Large intestine (tissue), 12 donors: Measurements from ENCODE around the gene KLHL20. TPM values are rescaled to one million over a fixed set of nuclear protein-coding genes. Genes with fewer than 3 reads are reported as not detected.
A peak's percentile ranks its signal among the peaks of the same experiment; 100 is the strongest.
"Not testable (repeated sequence)": the region's sequence is repeated elsewhere in the genome, so short reads cannot be mapped to it uniquely, and the experiment has no call there.

Experiments
- DNase-seq, 2 donors: peaks; one replicate each; pipeline versions ENCODE4 v3.0.0 to v3.0.0-alpha.2; 2013
- H3K27ac ChIP-seq: one replicate; pipeline ENCODE4 v1.5.1; 2013; ENCODE audit warnings: low read length
- H3K27me3 ChIP-seq: 2 replicates; pipeline ENCODE4 v1.6.1; 2013; ENCODE audit warnings: low read length; ENCODE audit not compliant: control insufficient read depth, insufficient read depth
- H3K36me3 ChIP-seq: 2 replicates; pipeline ENCODE4 v1.6.1; 2013; ENCODE audit warnings: low read length; ENCODE audit not compliant: control insufficient read depth, insufficient read depth
- H3K4me1 ChIP-seq: one replicate; pipeline ENCODE4 v1.6.1; 2013; ENCODE audit warnings: low read length; ENCODE audit not compliant: control insufficient read depth, insufficient read depth
- H3K4me3 ChIP-seq: one replicate; pipeline ENCODE4 v1.5.1; 2013; ENCODE audit warnings: low read length
- H3K9me3 ChIP-seq: one replicate; pipeline ENCODE4 v1.6.1; 2013; ENCODE audit warnings: mild to moderate bottlenecking, low read depth, low read length, moderate library complexity; ENCODE audit not compliant: control insufficient read depth
- whole genome bisulfite sequencing: methylation state at CpG from one replicate; pipeline ENCODE4 v1.1.5; 2013; ENCODE audit warnings: low lambda C conversion rate; ENCODE audit not compliant: insufficient coverage; 5-methylcytosine and 5-hydroxymethylcytosine counted together
- long read RNA-seq, 11 donors: transcript quantifications; one replicate each; lab custom pipeline, GENCODE V29; 2026
- polyA plus RNA-seq: library from polyadenylated mRNA; unstranded; fragments of 120-200 nt; gene quantifications from one replicate; pipeline ENCODE4 v1.2.1, GENCODE V29; 2013

KLHL20 gene
- 18.8 TPM for polyA plus RNA-seq
- long read RNA-seq, donor 1: 0 reads
- long read RNA-seq, donor 2, partial matches to known transcripts: 0 of 4 reads
- long read RNA-seq, donor 2, other reads (novel, unspliced or antisense): 0 of 4 reads
- long read RNA-seq, donor 3: 0 reads
- long read RNA-seq, donor 4: 0 reads
- long read RNA-seq, donor 5, partial matches to known transcripts: 0 of 5 reads
- long read RNA-seq, donor 5, other reads (novel, unspliced or antisense): 0 of 5 reads
- long read RNA-seq, donor 6, partial matches to known transcripts: 0 of 5 reads
- long read RNA-seq, donor 6, other reads (novel, unspliced or antisense): 0 of 5 reads
- long read RNA-seq, donor 7: 0 reads
- long read RNA-seq, donor 8, partial matches to known transcripts: 0 of 2 reads
- long read RNA-seq, donor 8, other reads (novel, unspliced or antisense): 0 of 2 reads
- long read RNA-seq, donor 9, partial matches to known transcripts: 6 of 10 reads
- long read RNA-seq, donor 9, other reads (novel, unspliced or antisense): 0 of 10 reads
- long read RNA-seq, donor 10, partial matches to known transcripts: 605 of 1,687 reads
- long read RNA-seq, donor 10, other reads (novel, unspliced or antisense): 1,080 of 1,687 reads
- long read RNA-seq, donor 11, partial matches to known transcripts: 0 of 1 reads
- long read RNA-seq, donor 11, other reads (novel, unspliced or antisense): 0 of 1 reads

- DNase-seq: peak; percentile 77 to 93
- Histone ChIP-seq H3K27me3 (peaks cover 14% of the 10 kb centered on the region), H3K27ac (peak within 1 kb of the TSS; percentile 88), H3K4me1 (peaks cover 12% of the 10 kb centered on the region), H3K4me3 (peak within 1 kb of the TSS; percentile 84), H3K36me3 (no peaks in the 10 kb centered on the region), H3K9me3 (no peaks in the 10 kb centered on the region)
- no CpG with 5 or more reads among the region's 43 CpGs for WGBS
Measured at GRCh38 chr1:173714759-173715537, at the start of gene KLHL20. KLHL20 (plus strand) TSS chr1:173714981; CDS start chr1:173716044, 1,063 bp downstream.

- no peak for DNase-seq
- no peak overlapping the region for H3K4me3 ChIP-seq
- 88% methylated on average over 1 of the region's 3 CpGs for WGBS
- peaks cover 3% of the 10 kb centered on the region for H3K9me3 ChIP-seq
- no peak overlapping the region for H3K27ac ChIP-seq
- no peaks in the 10 kb centered on the region for H3K4me1 ChIP-seq
- no peaks in the 10 kb centered on the region for H3K36me3 ChIP-seq
- peaks cover 24% of the 10 kb centered on the region for H3K27me3 ChIP-seq
Measured at GRCh38 chr1:173666646-173667045, 48.1 kb upstream of the KLHL20 start.

- H3K27me3 ChIP-seq: peaks cover 24% of the 10 kb centered on the region
- no peak within 1 kb of the TSS for H3K27ac ChIP-seq
- DNase-seq: peak; percentile 12 to 35
- no peaks in the 10 kb centered on the region for H3K4me1 ChIP-seq
- peaks cover 3% of the 10 kb centered on the region for H3K9me3 ChIP-seq
- WGBS: no CpG with 5 or more reads among the region's 33 CpGs
- H3K36me3 ChIP-seq: no peaks in the 10 kb centered on the region
- peak within 1 kb of the TSS; percentile 26 for H3K4me3 ChIP-seq
Measured at GRCh38 chr1:173669491-173669941, 45.3 kb upstream of the KLHL20 start, which contains the start of gene ANKRD45. ANKRD45 (minus strand) TSS chr1:173669851; CDS start chr1:173659418, 10,433 bp downstream.

- H3K4me3 ChIP-seq, H3K27ac ChIP-seq, H3K4me1 ChIP-seq, DNase-seq, H3K9me3 ChIP-seq, H3K36me3 ChIP-seq: not testable (repeated sequence)
- no CpG with 5 or more reads among the region's 2 CpGs for WGBS
- H3K27me3 ChIP-seq: peaks cover 13% of the 10 kb centered on the region
Measured at GRCh38 chr1:173674496-173674895, 40.3 kb upstream of the KLHL20 start.

- H3K36me3 ChIP-seq, H3K27me3 ChIP-seq, H3K4me3 ChIP-seq, H3K4me1 ChIP-seq, DNase-seq, H3K9me3 ChIP-seq, H3K27ac ChIP-seq: not testable (repeated sequence)
- 92% methylated on average over 2 of the region's 5 CpGs for WGBS
Measured at GRCh38 chr1:173680152-173680551, 34.6 kb upstream of the KLHL20 start.

- Histone ChIP-seq H3K4me1 (no peaks in the 10 kb centered on the region), H3K27ac (no peak overlapping the region), H3K4me3 (no peak overlapping the region), H3K9me3 (no peaks in the 10 kb centered on the region), H3K27me3 (peaks cover 2% of the 10 kb centered on the region), H3K36me3 (no peaks in the 10 kb centered on the region)
- no peak for DNase-seq
Measured at GRCh38 chr1:173682184-173682583, 32.6 kb upstream of the KLHL20 start.

- not testable (repeated sequence) for H3K27ac ChIP-seq, H3K36me3 ChIP-seq, H3K4me1 ChIP-seq, H3K4me3 ChIP-seq, H3K27me3 ChIP-seq, DNase-seq, H3K9me3 ChIP-seq
- 55% methylated on average over 2 of the region's 4 CpGs for WGBS
Measured at GRCh38 chr1:173683838-173684237, 30.9 kb upstream of the KLHL20 start.

- DNase-seq, H3K27me3 ChIP-seq, H3K36me3 ChIP-seq, H3K9me3 ChIP-seq, H3K4me3 ChIP-seq, H3K4me1 ChIP-seq, H3K27ac ChIP-seq: not testable (repeated sequence)
- no CpG with 5 or more reads among the region's 3 CpGs for WGBS
Measured at GRCh38 chr1:173685121-173685520, 29.7 kb upstream of the KLHL20 start.

GRCh38 chr1:173688300-173688699 is 26.5 kb upstream of the KLHL20 start:
- Histone ChIP-seq H3K27me3 (peaks cover 6% of the 10 kb centered on the region), H3K27ac (no peak overlapping the region), H3K4me3 (no peak overlapping the region), H3K9me3 (no peaks in the 10 kb centered on the region), H3K4me1 (no peaks in the 10 kb centered on the region), H3K36me3 (no peaks in the 10 kb centered on the region)
- DNase-seq: no peak
- 85% methylated on average over 2 of the region's 2 CpGs for WGBS

- H3K9me3 ChIP-seq: peaks cover 4% of the 10 kb centered on the region
- H3K36me3 ChIP-seq: no peaks in the 10 kb centered on the region
- H3K4me3 ChIP-seq: no peak overlapping the region
- H3K4me1 ChIP-seq: no peaks in the 10 kb centered on the region
- DNase-seq: no peak
- peaks cover 4% of the 10 kb centered on the region for H3K27me3 ChIP-seq
- H3K27ac ChIP-seq: no peak overlapping the region
Measured at GRCh38 chr1:173693238-173693637, 21.5 kb upstream of the KLHL20 start.
